HepG2 (cell line): Measurements from ENCODE around the gene RBM12. TPM values are rescaled to one million over a fixed set of nuclear protein-coding genes. Genes with fewer than 3 reads are reported as not detected.

Source experiments
- ATF7 ChIP-seq, 2 experiments: fragments of 450-650 bp in 1 of 2; sonication (generic) in 1 of 2; formaldehyde crosslinking in 1 of 2; IDR thresholded peaks; 2 replicates each; pipeline versions ENCODE4 v1.4.0 to v1.6.1; 2016 to 2020; ENCODE audit warnings: antibody characterized with exemption in 1 of 2, mild to moderate bottlenecking in 1 of 2, missing genetic modification reagents in 1 of 2
- CCAR2 ChIP-seq: fragments of 200-400 bp; formaldehyde crosslinking; optimal IDR thresholded peaks from 2 replicates; pipeline ENCODE3; 2018; ENCODE audit warnings: low read depth, mild to moderate bottlenecking, low read length, moderate library complexity
- CENPX ChIP-seq: sonication (generic); formaldehyde crosslinking; IDR thresholded peaks from 2 replicates; pipeline ENCODE4 v1.9.0; 2021; ENCODE audit warnings: mild to moderate bottlenecking, missing genetic modification reagents, moderate library complexity
- POLR2A ChIP-seq, 2 experiments: IDR thresholded peaks; 2 replicates each; pipeline ENCODE4 v1.6.1; 2011; ENCODE audit warnings: low read depth in 2 of 2, low read length in 2 of 2, mild to moderate bottlenecking in 1 of 2, moderate library complexity in 1 of 2; ENCODE audit not compliant: insufficient read depth in 1 of 2
- TAF1 ChIP-seq: sonication (generic); formaldehyde crosslinking; IDR thresholded peaks from 2 replicates; pipeline ENCODE4 v1.4.0; 2020; ENCODE audit warnings: missing genetic modification reagents
- ZNF333 ChIP-seq: sonication (generic); formaldehyde crosslinking; IDR thresholded peaks from 2 replicates; pipeline ENCODE4 v1.4.0; 2020; ENCODE audit warnings: mild to moderate bottlenecking, missing genetic modification reagents, borderline replicate concordance
- ZNF432 ChIP-seq: sonication (generic); formaldehyde crosslinking; IDR thresholded peaks from 2 replicates; pipeline ENCODE4 v1.5.0; 2020; ENCODE audit warnings: missing genetic modification reagents, mild to moderate bottlenecking, borderline replicate concordance
- ZNF563 ChIP-seq: sonication (generic); formaldehyde crosslinking; IDR thresholded peaks from 2 replicates; pipeline ENCODE4 v1.8.0; 2022; ENCODE audit warnings: mild to moderate bottlenecking, moderate library complexity, missing genetic modification reagents
- ZNF816 ChIP-seq: sonication (generic); formaldehyde crosslinking; IDR thresholded peaks from 2 replicates; pipeline ENCODE4 v1.8.0; 2022; ENCODE audit warnings: missing genetic modification reagents, mild to moderate bottlenecking, borderline replicate concordance
- polyA plus RNA-seq, 8 experiments: library from polyadenylated mRNA; depleted of rRNA in 3 of 8; stranded (reverse) in 7 of 8; unstranded in 1 of 8; fragments of >200 nt; fragmentation: Illumina TruSeq in 4 of 8; extraction: Trizol in 4 of 8; gene quantifications; 2 replicates each; pipeline versions ENCODE4 v1.2.1 to v1.2.3, GENCODE V29; 2011 to 2016; ENCODE audit warnings: low read depth in 4 of 8, missing spikeins in 1 of 8, mixed read lengths in 1 of 8; ENCODE audit not compliant: insufficient read depth in 1 of 8
- total RNA-seq, 5 experiments: library from RNA; depleted of rRNA; stranded (reverse); fragments of >200 nt; fragmentation: Illumina TruSeq; extraction: Trizol; gene quantifications; 2 replicates each; pipeline ENCODE4 v1.2.3, GENCODE V29; 2016; ENCODE audit warnings: low read depth in 1 of 5
- TF ChIP-seq, protein P1 (sequence below): sonication (generic); formaldehyde crosslinking; IDR thresholded peaks from 2 replicates; pipeline ENCODE4 v1.5.0; 2020; ENCODE audit warnings: mild to moderate bottlenecking, missing genetic modification reagents
- TF ChIP-seq, protein P2 (sequence below): sonication (generic); formaldehyde crosslinking; IDR thresholded peaks from 2 replicates; pipeline ENCODE4 v1.4.0; 2020; ENCODE audit warnings: mild to moderate bottlenecking, missing genetic modification reagents, borderline replicate concordance
- TF ChIP-seq, protein P3 (sequence below): sonication (generic); formaldehyde crosslinking; IDR thresholded peaks from 2 replicates; pipeline ENCODE4 v1.9.0; 2021; ENCODE audit warnings: missing genetic modification reagents, mild to moderate bottlenecking, borderline replicate concordance
- TF ChIP-seq, protein P4 (sequence below), 2 experiments: fragments of 450-650 bp in 1 of 2; sonication (generic) in 1 of 2; formaldehyde crosslinking; IDR thresholded peaks; 2 replicates each; pipeline versions ENCODE4 v1.5.0 to v1.8.0; 2020 to 2022; ENCODE audit warnings: mild to moderate bottlenecking in 1 of 2, missing genetic modification reagents in 1 of 2
- TF ChIP-seq, protein P5 (sequence below): sonication (generic); formaldehyde crosslinking; IDR thresholded peaks from 2 replicates; pipeline ENCODE4 v1.4.0; 2020; ENCODE audit warnings: mild to moderate bottlenecking, low read depth, missing genetic modification reagents
- TF ChIP-seq, protein P6 (sequence below): sonication (generic); formaldehyde crosslinking; conservative IDR thresholded peaks from 2 replicates; pipeline ENCODE4 v1.5.0; 2020; ENCODE audit warnings: missing genetic modification reagents

The RBM12 gene
- total and polyA plus RNA-seq, 2 of the 13 experiments (the other 11 are each of a cell fraction or from before 2014, with no cell fraction given), result 97.9 to 104 TPM

DNA sequence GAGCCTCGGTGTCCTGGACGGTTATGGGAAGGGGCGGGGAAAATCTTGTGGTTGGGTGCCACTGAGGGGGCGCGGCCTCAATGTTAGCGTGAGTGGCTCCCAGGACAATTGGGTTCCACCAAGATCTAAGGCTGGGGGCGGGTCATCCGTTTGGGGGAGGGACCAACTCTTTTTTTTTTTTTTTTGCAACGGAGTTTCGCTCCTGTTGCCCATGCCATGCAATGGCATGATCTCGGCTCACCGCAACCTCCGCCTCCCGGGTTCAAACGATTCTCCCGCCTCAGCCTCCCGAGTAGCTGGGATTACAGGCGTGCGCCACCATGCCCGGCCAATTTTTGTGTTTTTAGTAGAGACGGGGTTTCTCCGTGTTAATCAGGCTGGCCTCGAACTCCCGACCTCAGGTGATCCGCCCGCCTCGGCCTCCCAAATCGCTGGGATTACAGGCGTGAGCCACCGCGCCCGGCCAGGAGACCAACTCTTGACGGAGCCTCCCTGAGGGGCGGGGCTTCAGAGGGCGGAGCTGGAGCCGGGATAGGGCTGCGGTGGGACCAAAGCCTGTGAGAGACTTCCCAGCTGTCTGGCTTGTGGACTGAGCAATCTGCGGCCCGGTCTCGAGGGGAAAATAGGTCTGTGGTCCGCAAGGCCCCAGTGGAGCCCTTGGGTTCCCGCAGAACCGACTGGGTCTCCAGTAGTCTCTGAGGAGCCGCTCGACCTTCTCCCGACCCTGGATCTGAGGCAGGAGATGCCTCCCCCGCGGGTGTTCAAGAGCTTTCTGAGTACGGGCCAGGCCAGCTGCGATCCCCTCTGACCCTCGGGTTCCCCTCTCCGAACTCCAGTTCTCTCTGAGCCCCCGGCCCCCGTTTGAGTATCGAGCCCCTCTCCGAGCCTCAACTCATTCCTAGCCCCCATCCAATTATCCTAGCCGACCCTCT is 48.0 kb downstream of the RBM12 start (continued):
- peak; percentile 74 for TF ChIP-seq TAF1 (CRISPR knock-in tag)
- TF ChIP-seq, protein P1, sequence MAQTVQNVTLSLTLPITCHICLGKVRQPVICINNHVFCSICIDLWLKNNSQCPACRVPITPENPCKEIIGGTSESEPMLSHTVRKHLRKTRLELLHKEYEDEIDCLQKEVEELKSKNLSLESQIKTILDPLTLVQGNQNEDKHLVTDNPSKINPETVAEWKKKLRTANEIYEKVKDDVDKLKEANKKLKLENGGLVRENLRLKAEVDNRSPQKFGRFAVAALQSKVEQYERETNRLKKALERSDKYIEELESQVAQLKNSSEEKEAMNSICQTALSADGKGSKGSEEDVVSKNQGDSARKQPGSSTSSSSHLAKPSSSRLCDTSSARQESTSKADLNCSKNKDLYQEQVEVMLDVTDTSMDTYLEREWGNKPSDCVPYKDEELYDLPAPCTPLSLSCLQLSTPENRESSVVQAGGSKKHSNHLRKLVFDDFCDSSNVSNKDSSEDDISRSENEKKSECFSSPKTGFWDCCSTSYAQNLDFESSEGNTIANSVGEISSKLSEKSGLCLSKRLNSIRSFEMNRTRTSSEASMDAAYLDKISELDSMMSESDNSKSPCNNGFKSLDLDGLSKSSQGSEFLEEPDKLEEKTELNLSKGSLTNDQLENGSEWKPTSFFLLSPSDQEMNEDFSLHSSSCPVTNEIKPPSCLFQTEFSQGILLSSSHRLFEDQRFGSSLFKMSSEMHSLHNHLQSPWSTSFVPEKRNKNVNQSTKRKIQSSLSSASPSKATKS (CRISPR knock-in tag), result no peak
- TF ChIP-seq, protein P2, sequence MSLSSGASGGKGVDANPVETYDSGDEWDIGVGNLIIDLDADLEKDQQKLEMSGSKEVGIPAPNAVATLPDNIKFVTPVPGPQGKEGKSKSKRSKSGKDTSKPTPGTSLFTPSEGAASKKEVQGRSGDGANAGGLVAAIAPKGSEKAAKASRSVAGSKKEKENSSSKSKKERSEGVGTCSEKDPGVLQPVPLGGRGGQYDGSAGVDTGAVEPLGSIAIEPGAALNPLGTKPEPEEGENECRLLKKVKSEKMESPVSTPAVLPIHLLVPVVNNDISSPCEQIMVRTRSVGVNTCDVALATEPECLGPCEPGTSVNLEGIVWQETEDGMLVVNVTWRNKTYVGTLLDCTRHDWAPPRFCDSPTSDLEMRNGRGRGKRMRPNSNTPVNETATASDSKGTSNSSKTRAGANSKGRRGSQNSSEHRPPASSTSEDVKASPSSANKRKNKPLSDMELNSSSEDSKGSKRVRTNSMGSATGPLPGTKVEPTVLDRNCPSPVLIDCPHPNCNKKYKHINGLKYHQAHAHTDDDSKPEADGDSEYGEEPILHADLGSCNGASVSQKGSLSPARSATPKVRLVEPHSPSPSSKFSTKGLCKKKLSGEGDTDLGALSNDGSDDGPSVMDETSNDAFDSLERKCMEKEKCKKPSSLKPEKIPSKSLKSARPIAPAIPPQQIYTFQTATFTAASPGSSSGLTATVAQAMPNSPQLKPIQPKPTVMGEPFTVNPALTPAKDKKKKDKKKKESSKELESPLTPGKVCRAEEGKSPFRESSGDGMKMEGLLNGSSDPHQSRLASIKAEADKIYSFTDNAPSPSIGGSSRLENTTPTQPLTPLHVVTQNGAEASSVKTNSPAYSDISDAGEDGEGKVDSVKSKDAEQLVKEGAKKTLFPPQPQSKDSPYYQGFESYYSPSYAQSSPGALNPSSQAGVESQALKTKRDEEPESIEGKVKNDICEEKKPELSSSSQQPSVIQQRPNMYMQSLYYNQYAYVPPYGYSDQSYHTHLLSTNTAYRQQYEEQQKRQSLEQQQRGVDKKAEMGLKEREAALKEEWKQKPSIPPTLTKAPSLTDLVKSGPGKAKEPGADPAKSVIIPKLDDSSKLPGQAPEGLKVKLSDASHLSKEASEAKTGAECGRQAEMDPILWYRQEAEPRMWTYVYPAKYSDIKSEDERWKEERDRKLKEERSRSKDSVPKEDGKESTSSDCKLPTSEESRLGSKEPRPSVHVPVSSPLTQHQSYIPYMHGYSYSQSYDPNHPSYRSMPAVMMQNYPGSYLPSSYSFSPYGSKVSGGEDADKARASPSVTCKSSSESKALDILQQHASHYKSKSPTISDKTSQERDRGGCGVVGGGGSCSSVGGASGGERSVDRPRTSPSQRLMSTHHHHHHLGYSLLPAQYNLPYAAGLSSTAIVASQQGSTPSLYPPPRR (CRISPR knock-in tag), result peak; percentile 69; the same call in 1 of the 2 replicates
- TF ChIP-seq, protein P3, sequence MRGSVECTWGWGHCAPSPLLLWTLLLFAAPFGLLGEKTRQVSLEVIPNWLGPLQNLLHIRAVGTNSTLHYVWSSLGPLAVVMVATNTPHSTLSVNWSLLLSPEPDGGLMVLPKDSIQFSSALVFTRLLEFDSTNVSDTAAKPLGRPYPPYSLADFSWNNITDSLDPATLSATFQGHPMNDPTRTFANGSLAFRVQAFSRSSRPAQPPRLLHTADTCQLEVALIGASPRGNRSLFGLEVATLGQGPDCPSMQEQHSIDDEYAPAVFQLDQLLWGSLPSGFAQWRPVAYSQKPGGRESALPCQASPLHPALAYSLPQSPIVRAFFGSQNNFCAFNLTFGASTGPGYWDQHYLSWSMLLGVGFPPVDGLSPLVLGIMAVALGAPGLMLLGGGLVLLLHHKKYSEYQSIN (CRISPR knock-in tag), result no peak
- TF ChIP-seq, protein P4, sequence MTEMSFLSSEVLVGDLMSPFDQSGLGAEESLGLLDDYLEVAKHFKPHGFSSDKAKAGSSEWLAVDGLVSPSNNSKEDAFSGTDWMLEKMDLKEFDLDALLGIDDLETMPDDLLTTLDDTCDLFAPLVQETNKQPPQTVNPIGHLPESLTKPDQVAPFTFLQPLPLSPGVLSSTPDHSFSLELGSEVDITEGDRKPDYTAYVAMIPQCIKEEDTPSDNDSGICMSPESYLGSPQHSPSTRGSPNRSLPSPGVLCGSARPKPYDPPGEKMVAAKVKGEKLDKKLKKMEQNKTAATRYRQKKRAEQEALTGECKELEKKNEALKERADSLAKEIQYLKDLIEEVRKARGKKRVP (CRISPR knock-in tag; IDR thresholded peaks at IDR 0.05), result no peak
- peak; percentile 83 for TF ChIP-seq ZNF333
- TF ChIP-seq, protein P5, sequence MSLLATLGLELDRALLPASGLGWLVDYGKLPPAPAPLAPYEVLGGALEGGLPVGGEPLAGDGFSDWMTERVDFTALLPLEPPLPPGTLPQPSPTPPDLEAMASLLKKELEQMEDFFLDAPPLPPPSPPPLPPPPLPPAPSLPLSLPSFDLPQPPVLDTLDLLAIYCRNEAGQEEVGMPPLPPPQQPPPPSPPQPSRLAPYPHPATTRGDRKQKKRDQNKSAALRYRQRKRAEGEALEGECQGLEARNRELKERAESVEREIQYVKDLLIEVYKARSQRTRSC (CRISPR knock-in tag), result peak; percentile 91
- no peak for TF ChIP-seq ZNF816 (CRISPR knock-in tag)
- TF ChIP-seq ZNF432 (CRISPR knock-in tag), result no peak
- TF ChIP-seq CCAR2, result no peak
- TF ChIP-seq, protein P6, sequence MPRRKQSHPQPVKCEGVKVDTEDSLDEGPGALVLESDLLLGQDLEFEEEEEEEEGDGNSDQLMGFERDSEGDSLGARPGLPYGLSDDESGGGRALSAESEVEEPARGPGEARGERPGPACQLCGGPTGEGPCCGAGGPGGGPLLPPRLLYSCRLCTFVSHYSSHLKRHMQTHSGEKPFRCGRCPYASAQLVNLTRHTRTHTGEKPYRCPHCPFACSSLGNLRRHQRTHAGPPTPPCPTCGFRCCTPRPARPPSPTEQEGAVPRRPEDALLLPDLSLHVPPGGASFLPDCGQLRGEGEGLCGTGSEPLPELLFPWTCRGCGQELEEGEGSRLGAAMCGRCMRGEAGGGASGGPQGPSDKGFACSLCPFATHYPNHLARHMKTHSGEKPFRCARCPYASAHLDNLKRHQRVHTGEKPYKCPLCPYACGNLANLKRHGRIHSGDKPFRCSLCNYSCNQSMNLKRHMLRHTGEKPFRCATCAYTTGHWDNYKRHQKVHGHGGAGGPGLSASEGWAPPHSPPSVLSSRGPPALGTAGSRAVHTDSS (CRISPR knock-in tag), result no peak; the same call in 1 of the 2 replicates
- TF ChIP-seq ZNF563, result no peak; the same call in none of the 2 replicates
- peak; percentile 83 to 98 for TF ChIP-seq POLR2A (IDR thresholded peaks at IDR 0.05; ENCODE audit: insufficient read depth in 1 of 2, low read depth in 2 of 2, low read length in 2 of 2)
- no peak for TF ChIP-seq ATF7 (IDR thresholded peaks at IDR 0.05)
- no peak; the same call in 1 of the 2 replicates for TF ChIP-seq ATF7 (CRISPR knock-in tag; IDR thresholded peaks at IDR 0.05)
- TF ChIP-seq CENPX (CRISPR knock-in tag), result no peak
